GM12878 (cell line): ENCODE measurements around the gene TACR1. TPM values are rescaled to one million over a fixed set of nuclear protein-coding genes. Genes with fewer than 3 reads are reported as not detected.

ENCODE experiments used
- ATAC-seq: fragments of 200-7000 bp; cut with Tn5 transposase; 3 replicates; pipeline ENCODE4 v1.9.1; 2020; ENCODE audit warnings: mild to moderate bottlenecking, moderate library complexity
- BruUV-seq: library from RNA; stranded (reverse); fragments of 400-500 nt; replicated peaks from 2 replicates; lab custom pipeline; 2021; lab: Mats Ljungman, UMichigan
- CTCF ChIA-PET: fragments of 300-600 bp; sonication (Branson Sonifier 250); formaldehyde crosslinking; extraction: SDS; loops from one replicate; lab custom pipeline; 2021; ENCODE audit warnings: inconsistent platforms; lab: Yijun Ruan, JAX
- POLR2A ChIA-PET: fragments of 350-600 bp; formaldehyde crosslinking; extraction: SDS; loops from one replicate; lab custom pipeline; 2021; ENCODE audit warnings: inconsistent platforms; lab: Charles Lee
- RAD21 ChIA-PET: fragments of 300-600 bp; sonication (Branson Sonifier 250); formaldehyde crosslinking; loops from one replicate; lab custom pipeline; 2023; ENCODE audit warnings: antibody characterized with exemption; ENCODE audit not compliant: unreplicated experiment; lab: Charles Lee
- SMC1A ChIA-PET: fragments of 300-600 bp; sonication (Branson Sonifier 250); formaldehyde crosslinking; loops from one replicate; lab custom pipeline; 2023; ENCODE audit not compliant: unreplicated experiment, uncharacterized antibody; lab: Charles Lee
- DNase-seq: peaks from one replicate; pipeline ENCODE4 v3.0.0-alpha.2; 2011; ENCODE audit warnings: low read depth, low spot score
- FAIRE-seq: peaks from 3 replicates; lab custom pipeline; 2011; peaks lifted over from hg19 to GRCh38; lab: Jason Lieb, UNC
- H2AFZ ChIP-seq: 2 replicates; pipeline ENCODE4 v1.6.0; 2011; ENCODE audit warnings: low read depth, low read length, control low read depth; ENCODE audit not compliant: control insufficient read depth
- H3K27ac ChIP-seq: 2 replicates; pipeline ENCODE4 v1.5.1; 2011; ENCODE audit warnings: control low read depth; ENCODE audit not compliant: control insufficient read depth, insufficient read depth
- H3K27me3 ChIP-seq, 2 experiments: replicated peaks in 1 of 2; 2 replicates each; pipeline versions ENCODE4 v1.6.0 to v1.6.1; 2011; ENCODE audit warnings: low read length in 1 of 2; ENCODE audit not compliant: control insufficient read depth in 2 of 2, insufficient read depth in 2 of 2
- H3K36me3 ChIP-seq, 2 experiments: 2 replicates each; pipeline ENCODE4 v1.5.1; 2011; ENCODE audit warnings: low read length in 1 of 2; ENCODE audit not compliant: control insufficient read depth in 2 of 2, insufficient read depth in 2 of 2
- H3K4me1 ChIP-seq: 2 replicates; pipeline ENCODE4 v1.6.1; 2011; ENCODE audit warnings: mild to moderate bottlenecking, low read length, moderate library complexity, mixed read lengths; ENCODE audit not compliant: control insufficient read depth, insufficient read depth
- H3K4me2 ChIP-seq: 2 replicates; pipeline ENCODE4 v1.6.0; 2011; ENCODE audit warnings: control low read depth; ENCODE audit not compliant: control insufficient read depth, insufficient read depth
- H3K4me3 ChIP-seq: fragments of 200-600 bp; sonication (generic); 2 replicates; pipeline ENCODE4 v1.5.1; 2016
- H3K79me2 ChIP-seq: 2 replicates; pipeline ENCODE4 v1.6.0; 2011; ENCODE audit warnings: low read length; ENCODE audit not compliant: control insufficient read depth, insufficient read depth
- H3K9ac ChIP-seq: 2 replicates; pipeline ENCODE4 v1.8.0; 2011; ENCODE audit warnings: low read length, control low read depth, mixed read lengths; ENCODE audit not compliant: control insufficient read depth, insufficient read depth
- H3K9me3 ChIP-seq: replicated peaks from 3 replicates; pipeline ENCODE4 v1.5.1; 2011; ENCODE audit warnings: mild to moderate bottlenecking, low read length; ENCODE audit not compliant: control insufficient read depth, insufficient read depth
- H4K20me1 ChIP-seq: 2 replicates; pipeline ENCODE4 v1.6.0; 2011; ENCODE audit not compliant: control insufficient read depth, insufficient read depth
- ATF7 ChIP-seq: fragments of 450-650 bp; IDR thresholded peaks from 2 replicates; pipeline ENCODE4 v1.6.1; 2016; ENCODE audit warnings: low read depth, mild to moderate bottlenecking
- BCL3 ChIP-seq: IDR thresholded peaks from 2 replicates; pipeline ENCODE4 v1.6.1; 2011; ENCODE audit warnings: borderline replicate concordance, low read depth, mild to moderate bottlenecking, moderate library complexity, low read length; ENCODE audit not compliant: insufficient read depth, poor library complexity, severe bottlenecking
- CREM ChIP-seq: IDR thresholded peaks from 2 replicates; pipeline ENCODE4 v1.6.1; 2014; ENCODE audit warnings: antibody characterized with exemption, low read depth
- IKZF1 ChIP-seq: fragments of 450-650 bp; conservative IDR thresholded peaks from 2 replicates; pipeline ENCODE4 v1.6.1; 2017; ENCODE audit warnings: antibody characterized with exemption, mild to moderate bottlenecking
- IRF4 ChIP-seq: IDR thresholded peaks from 2 replicates; pipeline ENCODE4 v1.6.1; 2011; ENCODE audit warnings: low read depth, low read length
- JUNB ChIP-seq: IDR thresholded peaks from 2 replicates; pipeline ENCODE4 v1.6.1; 2016; ENCODE audit warnings: antibody characterized with exemption, mild to moderate bottlenecking
- MLLT1 ChIP-seq: fragments of 450-650 bp; IDR thresholded peaks from 2 replicates; pipeline ENCODE4 v1.6.1; 2016; ENCODE audit warnings: mild to moderate bottlenecking
- MTA2 ChIP-seq: fragments of 450-650 bp; IDR thresholded peaks from 2 replicates; pipeline ENCODE4 v1.6.1; 2016; ENCODE audit warnings: low read depth, mild to moderate bottlenecking, moderate library complexity
- MTA3 ChIP-seq: IDR thresholded peaks from 2 replicates; pipeline ENCODE4 v1.6.1; 2012; ENCODE audit warnings: low read length, inconsistent platforms, borderline replicate concordance
- NKRF ChIP-seq: fragments of 450-650 bp; conservative IDR thresholded peaks from 2 replicates; pipeline ENCODE4 v1.6.1; 2017; ENCODE audit warnings: mild to moderate bottlenecking, moderate library complexity
- NR2C1 ChIP-seq: fragments of 450-650 bp; IDR thresholded peaks from 2 replicates; pipeline ENCODE4 v1.6.1; 2017; ENCODE audit warnings: antibody characterized with exemption, mild to moderate bottlenecking, moderate library complexity
- RAD21 ChIP-seq: IDR thresholded peaks from 2 replicates; pipeline ENCODE4 v1.6.1; 2011; ENCODE audit warnings: mild to moderate bottlenecking, low read depth, low read length, moderate library complexity; ENCODE audit not compliant: insufficient read depth
- RB1 ChIP-seq: fragments of 450-650 bp; formaldehyde crosslinking; IDR thresholded peaks from 2 replicates; pipeline ENCODE4 v1.6.1; 2017; ENCODE audit warnings: mild to moderate bottlenecking, borderline replicate concordance
- RUNX3 ChIP-seq: IDR thresholded peaks from 2 replicates; pipeline ENCODE4 v1.6.1; 2012; ENCODE audit warnings: low read length, inconsistent platforms
- SIN3A ChIP-seq: IDR thresholded peaks from 2 replicates; pipeline ENCODE4 v1.6.1; 2012; ENCODE audit warnings: low read depth, low read length, improper control_type of control experiment
- SMAD5 ChIP-seq: IDR thresholded peaks from 2 replicates; pipeline ENCODE4 v1.6.1; 2016; ENCODE audit warnings: antibody characterized with exemption, low read depth
- STAT1 ChIP-seq: fragments of 450-650 bp; conservative IDR thresholded peaks from 2 replicates; pipeline ENCODE4 v1.6.1; 2014; ENCODE audit warnings: antibody characterized with exemption, mild to moderate bottlenecking
- SUPT20H ChIP-seq: IDR thresholded peaks from 2 replicates; pipeline ENCODE4 v1.6.1; 2011; ENCODE audit warnings: low read depth, mild to moderate bottlenecking, low read length, moderate library complexity, borderline replicate concordance; ENCODE audit not compliant: control insufficient read depth
- ZNF622 ChIP-seq: fragments of 450-650 bp; IDR thresholded peaks from 2 replicates; pipeline ENCODE4 v1.6.1; 2017; ENCODE audit warnings: mild to moderate bottlenecking, inconsistent platforms
- ZZZ3 ChIP-seq: IDR thresholded peaks from 2 replicates; pipeline ENCODE4 v1.6.1; 2011; ENCODE audit warnings: low read depth; ENCODE audit not compliant: control insufficient read depth, insufficient read length
- WGBS: methylation state at CpG from one replicate; pipeline ENCODE4 v1.1.6; 2016; ENCODE audit warnings: low lambda C conversion rate; ENCODE audit not compliant: insufficient replicate concordance, insufficient coverage; ENCODE audit errors: missing lambda C conversion rate; 5-methylcytosine and 5-hydroxymethylcytosine counted together
- in situ Hi-C: fragments of 300-500 bp; cut with MboI; formaldehyde crosslinking; loops from 9 replicates; pipeline ENCODE4 v1.14.3; 2018; ENCODE audit warnings: mixed read lengths
- intact Hi-C: fragments of 100-400 bp; cut with micrococcal nuclease; formaldehyde crosslinking; loops from one replicate; pipeline ENCODE4 v1.14.2; 2022; ENCODE audit not compliant: unreplicated experiment
- polyA plus RNA-seq, 11 experiments: library from polyadenylated mRNA; depleted of rRNA in 4 of 11; unstranded in 6 of 11; stranded (reverse) in 5 of 11; fragments of >200 nt; fragmentation: Nextera tagmentation in 4 of 11; fragmentation: Illumina TruSeq in 1 of 11; extraction: Ambion mirVana in 4 of 11; extraction: Trizol in 1 of 11; gene quantifications; 1 replicate in 1 of 11; 2 replicates in 10 of 11; pipeline versions ENCODE4 v1.2.1 to v1.2.3, GENCODE V29; 2011 to 2016; ENCODE audit warnings: inconsistent platforms in 2 of 11, missing spikeins in 2 of 11, low read depth in 1 of 11
- total RNA-seq, 4 experiments: library from RNA; depleted of rRNA in 3 of 4; stranded (reverse); fragments of >200 nt in 3 of 4; fragmentation: Illumina TruSeq in 1 of 4; extraction: Trizol in 1 of 4; gene quantifications; 2 replicates each; pipeline versions ENCODE4 v1.2.1 to v1.2.3, GENCODE V29; 2013 to 2021

The TACR1 gene
- total and polyA plus RNA-seq, 10 of the 15 experiments (the other 5 are each of a cell fraction or from before 2014, with no cell fraction given) = 0.04 to 1.4 (median 0.15) TPM

GRCh38 chr2:75053484-75054112 is 145.7 kb downstream of the TACR1 start:
- SMC1A ChIA-PET = interaction anchor here (0.7 to 9.4 kb wide), 15 partner anchors 8 to 555 kb away, joined by 3 to 117 read pairs (median 7); no protein-coding TSS in a partner anchor
- FAIRE-seq = peak; percentile 78
- Histone ChIP-seq H3K79me2 (no peaks in the 10 kb centered on the region), H3K36me3 (no peaks in the 10 kb centered on the region; a peak in 1 of 4 replicates), H3K9me3 (no peaks in the 10 kb centered on the region; the same call in 1 of the 3 replicates), H3K9ac (no peak overlapping the region), H4K20me1 (no peaks in the 10 kb centered on the region), H3K27me3 (no peaks in the 10 kb centered on the region), H3K4me2 (no peak overlapping the region; the same call in 1 of the 2 replicates), H3K4me1 (peaks cover 22% of the 10 kb centered on the region), H2AFZ (no peak overlapping the region; the same call in 1 of the 2 replicates), H3K4me3 (no peak overlapping the region), H3K27ac (no peak overlapping the region)
- CTCF ChIA-PET = interaction anchor here (0.6 to 7.1 kb wide), 21 partner anchors 8 to 563 kb away, joined by 3 to 114 read pairs (median 9); partner anchors contain the start of gene TACR1
- in situ Hi-C loops (loop anchor here (5.0 to 25.0 kb wide), 2 partner anchors 359 to 554 kb away; no protein-coding TSS in a partner anchor), intact Hi-C loops (loop anchor here (1.0 to 5.0 kb wide), 8 partner anchors 133 to 574 kb away; partner anchors contain the start of gene TACR1)
- peak; percentile 78 for ATAC-seq
- POLR2A ChIA-PET = interaction anchor here (0.6 kb wide), 1 partner anchor 339 kb away, joined by 3 read pairs; no protein-coding TSS in a partner anchor
- no TSS peak for BruUV-seq
- RAD21 ChIA-PET = interaction anchor here (0.9 to 8.1 kb wide), 13 partner anchors 12 to 574 kb away, joined by 3 to 56 read pairs (median 7); partner anchors contain the start of gene TACR1
- WGBS = 17% methylated on average over 7 of the region's 7 CpGs
- peak; percentile 69 for DNase-seq
- TF ChIP-seq BCL3 (no peak), RAD21 (peak; percentile 92), RB1 (peak; percentile 74; the same call in 1 of the 2 replicates), JUNB (no peak), NR2C1 (no peak), SUPT20H (no peak), MTA2 (no peak), ZNF622 (no peak), STAT1 (no peak), NKRF (no peak), SIN3A (no peak), IRF4 (peak; percentile 42; the same call in 1 of the 2 replicates), CREM (peak; percentile 51; the same call in 1 of the 2 replicates), IKZF1 (peak; percentile 25; the same call in 1 of the 2 replicates), MLLT1 (no peak), ATF7 (peak; percentile 40; the same call in 1 of the 2 replicates), ZZZ3 (no peak), RUNX3 (peak; percentile 71), SMAD5 (no peak), MTA3 (no peak)
